Cardiac muscle cell (in vitro differentiated cells and primary cell): ENCODE data around the gene RELL1. TPM values are rescaled to one million over a fixed set of nuclear protein-coding genes. Genes with fewer than 3 reads are reported as not detected.

Source experiments
- DNase-seq, 2 donors: peaks; one replicate each; pipeline versions ENCODE4 v3.0.0 to v3.0.0-alpha.2; 2010 to 2017; ENCODE audit warnings: low read depth in 1 of 2, low spot score in 1 of 2
- H3K27ac ChIP-seq: fragments of 200-600 bp; sonication (generic); 2 replicates; pipeline ENCODE4 v1.5.1; 2016
- H3K27me3 ChIP-seq: fragments of 200-600 bp; sonication (generic); 2 replicates; pipeline ENCODE4 v1.6.0; 2016; ENCODE audit warnings: control low read depth
- H3K36me3 ChIP-seq: fragments of 200-600 bp; sonication (generic); 2 replicates; pipeline ENCODE4 v1.5.1; 2016; ENCODE audit warnings: control low read depth
- H3K4me1 ChIP-seq: fragments of 200-600 bp; sonication (generic); 2 replicates; pipeline ENCODE4 v1.8.1; 2017; ENCODE audit warnings: low read depth, mild to moderate bottlenecking, mixed run types
- H3K4me3 ChIP-seq: fragments of 200-600 bp; sonication (generic); 2 replicates; pipeline ENCODE4 v1.5.1; 2016; ENCODE audit warnings: mild to moderate bottlenecking
- H3K9me3 ChIP-seq: fragments of 200-600 bp; sonication (generic); 2 replicates; pipeline ENCODE4 v1.5.1; 2017; ENCODE audit warnings: low read depth, mild to moderate bottlenecking, control low read depth
- CTCF ChIP-seq: IDR thresholded peaks from 2 replicates; pipeline ENCODE4 v1.5.1; 2012; ENCODE audit warnings: low read depth, mild to moderate bottlenecking, low read length
- polyA plus RNA-seq: library from polyadenylated mRNA; unstranded; fragments of >200 nt; fragmentation: Nextera tagmentation; extraction: Ambion mirVana; gene quantifications from 2 replicates; pipeline ENCODE4 v1.2.1, GENCODE V29; 2016
- total RNA-seq: library from RNA; depleted of rRNA; stranded (reverse); fragments of >200 nt; gene quantifications from 2 replicates; pipeline ENCODE4 v1.2.3, GENCODE V29; 2016

RELL1 gene
- total and polyA plus RNA-seq, 2 experiments from 2014 or later: 4.4 to 22.2 TPM

GRCh38 chr4:37706032-37706431, 19.9 kb upstream of the RELL1 start:
- Histone ChIP-seq H3K9me3 (no peaks in the 10 kb centered on the region), H3K27ac (no peak overlapping the region), H3K36me3 (no peaks in the 10 kb centered on the region), H3K4me1 (no peaks in the 10 kb centered on the region), H3K27me3 (no peaks in the 10 kb centered on the region), H3K4me3 (no peak overlapping the region)
- TF ChIP-seq CTCF: no peak
- DNase-seq: no peak

GRCh38 chr4:37705571-37705970, 19.4 kb upstream of the RELL1 start:
- DNase-seq: no peak
- Histone ChIP-seq H3K9me3 (no peaks in the 10 kb centered on the region), H3K27ac (no peak overlapping the region), H3K27me3 (no peaks in the 10 kb centered on the region), H3K4me1 (no peaks in the 10 kb centered on the region), H3K4me3 (no peak overlapping the region), H3K36me3 (no peaks in the 10 kb centered on the region)
- TF ChIP-seq CTCF: no peak

- Histone ChIP-seq H3K9me3 (no peaks in the 10 kb centered on the region), H3K36me3 (no peaks in the 10 kb centered on the region), H3K27me3 (no peaks in the 10 kb centered on the region), H3K4me3 (no peak overlapping the region), H3K4me1 (no peaks in the 10 kb centered on the region), H3K27ac (no peak overlapping the region)
- DNase-seq: no peak
- no peak for TF ChIP-seq CTCF
Observed at GRCh38 chr4:37699868-37700481, 13.8 kb upstream of the RELL1 start.

GRCh38 chr4:37697566-37697965, 11.4 kb upstream of the RELL1 start:
- Histone ChIP-seq H3K4me1 (no peaks in the 10 kb centered on the region), H3K27ac (no peak overlapping the region), H3K4me3 (no peak overlapping the region), H3K9me3 (no peaks in the 10 kb centered on the region), H3K27me3 (no peaks in the 10 kb centered on the region), H3K36me3 (no peaks in the 10 kb centered on the region)
- no peak for TF ChIP-seq CTCF
- no peak for DNase-seq

DNA sequence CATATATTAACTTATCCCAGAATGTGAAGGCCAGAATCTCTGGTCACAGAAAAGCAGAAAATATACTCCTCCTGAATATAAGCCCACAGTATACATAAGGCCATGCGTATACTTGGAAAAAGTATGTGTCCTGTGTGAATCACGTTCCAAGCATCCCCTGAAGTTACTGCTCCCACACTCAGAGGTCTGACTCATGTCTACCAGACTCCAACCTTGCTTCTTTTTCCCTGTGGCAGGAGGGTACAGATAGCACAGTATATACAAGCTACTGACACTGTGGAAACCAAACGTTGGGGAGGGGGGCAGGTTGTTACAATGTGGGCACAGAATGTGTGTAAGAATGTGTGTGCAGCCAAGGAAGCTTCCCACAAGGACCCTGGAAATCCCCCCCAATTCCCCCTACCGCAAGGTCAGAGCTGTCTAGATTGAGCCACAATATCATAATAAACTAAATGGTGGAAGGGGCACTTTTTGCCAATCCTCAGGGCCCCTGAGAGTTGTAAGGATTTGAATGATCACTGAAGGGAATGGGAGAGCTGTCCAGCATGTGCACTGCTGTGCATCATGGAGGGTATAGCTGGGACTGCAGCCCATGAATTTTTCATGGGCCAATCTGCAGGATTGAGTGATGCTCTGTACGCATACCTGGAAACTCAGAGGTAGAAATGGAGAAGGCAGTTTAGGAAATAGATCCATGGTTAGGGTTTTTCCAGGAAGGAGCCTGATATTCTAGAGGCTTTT, 7.4 kb upstream of the RELL1 start:
- H3K27me3 ChIP-seq: no peaks in the 10 kb centered on the region
- DNase-seq: peak in 1 of 2 donors; percentile 78
- H3K9me3 ChIP-seq: no peaks in the 10 kb centered on the region
- H3K36me3 ChIP-seq: no peaks in the 10 kb centered on the region
- no peak overlapping the region for H3K27ac ChIP-seq
- H3K4me3 ChIP-seq: no peak overlapping the region
- no peak for TF ChIP-seq CTCF
- no peaks in the 10 kb centered on the region for H3K4me1 ChIP-seq
